ENCODE measurements around the gene PID1.

The PID1 gene

DNA sequence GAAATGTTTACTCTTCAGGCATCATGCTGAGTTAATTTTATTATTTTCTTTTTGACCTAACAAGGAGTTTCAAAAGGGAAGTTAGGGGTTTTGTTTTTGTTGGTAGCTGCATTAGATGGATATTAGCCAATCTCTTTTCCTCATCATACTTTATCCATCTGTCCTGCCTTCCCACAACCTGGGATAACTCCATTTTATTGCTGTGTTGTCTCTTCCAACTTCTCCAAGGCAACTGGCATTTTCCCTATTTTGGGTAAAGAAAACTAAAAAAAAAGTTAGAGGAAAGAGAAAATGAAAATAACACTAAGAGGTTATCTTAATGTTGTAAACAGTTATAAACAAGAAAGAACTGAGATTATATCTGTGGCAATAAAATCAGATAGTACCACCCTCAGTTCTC lies 147.0 kb downstream of the PID1 start:
- H3K4me1 ChIP-seq (ENCODE audit: control insufficient read depth, insufficient read depth, low read length) = no peaks in the 10 kb centered on the region
- H3K27ac ChIP-seq (ENCODE audit: low read depth, low read length) = no peak overlapping the region
- H3K27me3 ChIP-seq (ENCODE audit: control insufficient read depth, insufficient read depth, low read length) = no peaks in the 10 kb centered on the region
- no peak overlapping the region for H3K4me3 ChIP-seq (ENCODE audit: low read length)
- H3K9ac ChIP-seq (ENCODE audit: low read length) = no peak overlapping the region
- H3K36me3 ChIP-seq (ENCODE audit: control insufficient read depth, insufficient read depth, low read length) = no peaks in the 10 kb centered on the region

- no peaks in the 10 kb centered on the region for H3K27me3 ChIP-seq (ENCODE audit: control insufficient read depth, insufficient read depth, low read length)
- no peak overlapping the region for H3K9ac ChIP-seq (ENCODE audit: low read length)
- no peaks in the 10 kb centered on the region for H3K4me1 ChIP-seq (ENCODE audit: control insufficient read depth, insufficient read depth, low read length)
Observed at GRCh38 chr2:229118927-229119326, 152.2 kb downstream of the PID1 start.

DNA sequence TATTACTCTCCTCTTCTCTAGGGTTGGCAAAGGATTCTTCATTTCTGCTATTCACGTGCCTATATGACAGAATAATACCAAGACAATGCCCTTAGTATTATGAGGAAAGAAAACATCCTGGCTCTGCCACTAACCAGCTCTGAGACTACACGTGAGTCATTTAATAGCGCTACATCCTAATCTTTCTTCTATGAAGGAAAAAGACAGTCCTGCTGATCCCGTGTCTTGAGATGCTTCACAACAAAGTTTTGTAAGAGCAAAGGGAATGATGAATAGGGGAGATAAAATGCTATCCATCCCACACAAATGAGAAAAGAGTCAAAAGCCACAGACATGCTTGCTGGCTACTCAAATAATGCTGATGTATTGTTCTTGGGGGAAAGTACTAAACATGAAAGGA lies 152.8 kb downstream of the PID1 start:
- Histone ChIP-seq H3K9ac (ENCODE audit: low read length) (no peak overlapping the region), H3K4me3 (ENCODE audit: low read length) (no peak overlapping the region), H3K36me3 (ENCODE audit: control insufficient read depth, insufficient read depth, low read length) (no peaks in the 10 kb centered on the region), H3K27ac (ENCODE audit: low read depth, low read length) (no peak overlapping the region), H3K4me1 (ENCODE audit: control insufficient read depth, insufficient read depth, low read length) (no peaks in the 10 kb centered on the region), H3K27me3 (ENCODE audit: control insufficient read depth, insufficient read depth, low read length) (no peaks in the 10 kb centered on the region)

More at GRCh38 chr2:229118927-229119326, 152.2 kb downstream of the PID1 start:
- no peak overlapping the region for H3K27ac ChIP-seq (ENCODE audit: low read depth, low read length)
- no peak overlapping the region for H3K4me3 ChIP-seq (ENCODE audit: low read length)
- H3K36me3 ChIP-seq (ENCODE audit: control insufficient read depth, insufficient read depth, low read length) = no peaks in the 10 kb centered on the region

- Histone ChIP-seq H3K4me3 (ENCODE audit: low read length) (no peak overlapping the region), H3K9ac (ENCODE audit: low read length) (no peak overlapping the region), H3K4me1 (ENCODE audit: control insufficient read depth, insufficient read depth, low read length) (no peaks in the 10 kb centered on the region)
Observed at GRCh38 chr2:229111744-229112143, 159.3 kb downstream of the PID1 start.

DNA sequence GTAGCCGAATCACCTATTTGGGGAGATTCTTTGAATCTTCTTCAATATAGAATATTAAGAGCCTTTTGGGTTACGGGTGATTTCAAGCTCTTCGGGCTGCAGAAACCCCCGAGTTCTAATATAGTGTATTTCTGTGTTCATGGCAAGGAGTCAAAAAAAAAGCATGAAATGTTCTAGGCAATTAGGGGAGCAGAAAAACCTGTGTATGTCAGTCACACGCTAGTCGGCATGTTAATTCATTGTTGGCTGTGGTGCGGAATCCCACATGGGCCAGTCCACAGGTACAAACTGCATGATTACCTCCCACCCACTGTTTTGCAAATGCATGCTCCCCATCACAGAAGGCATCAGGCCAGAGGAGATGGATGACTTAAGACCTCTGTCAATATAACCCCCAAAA lies 161.9 kb downstream of the PID1 start:
- Histone ChIP-seq H3K4me1 (ENCODE audit: control insufficient read depth, insufficient read depth, low read length) (no peaks in the 10 kb centered on the region), H3K4me3 (ENCODE audit: low read length) (no peak overlapping the region), H3K36me3 (ENCODE audit: control insufficient read depth, insufficient read depth, low read length) (no peaks in the 10 kb centered on the region), H3K27me3 (ENCODE audit: control insufficient read depth, insufficient read depth, low read length) (no peaks in the 10 kb centered on the region), H3K9ac (ENCODE audit: low read length) (no peak overlapping the region), H3K27ac (ENCODE audit: low read depth, low read length) (no peak overlapping the region)

More at GRCh38 chr2:229111744-229112143, 159.3 kb downstream of the PID1 start:
- Histone ChIP-seq H3K27me3 (ENCODE audit: control insufficient read depth, insufficient read depth, low read length) (no peaks in the 10 kb centered on the region), H3K36me3 (ENCODE audit: control insufficient read depth, insufficient read depth, low read length) (no peaks in the 10 kb centered on the region), H3K27ac (ENCODE audit: low read depth, low read length) (no peak overlapping the region)

DNA sequence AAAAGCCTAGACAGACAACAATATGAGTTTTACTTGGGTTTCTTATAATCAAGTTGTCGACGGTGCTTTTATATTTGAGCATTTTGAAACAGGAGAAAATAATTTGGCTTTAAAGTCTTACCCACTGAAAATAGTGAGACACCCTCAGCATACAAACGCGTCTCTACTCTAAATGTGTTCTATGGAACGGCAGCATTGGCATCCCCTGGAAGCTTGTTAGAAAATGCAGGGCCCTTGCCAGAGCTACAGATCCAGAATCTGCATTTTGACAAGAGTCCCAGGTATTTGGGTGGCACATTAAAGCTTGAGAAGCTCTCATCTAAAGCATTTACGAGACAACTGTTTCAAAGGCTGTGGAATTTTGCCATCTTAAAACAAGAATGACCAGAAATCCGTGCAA lies 163.5 kb downstream of the PID1 start:
- Histone ChIP-seq H3K9ac (ENCODE audit: low read length) (no peak overlapping the region), H3K4me3 (ENCODE audit: low read length) (no peak overlapping the region), H3K27ac (ENCODE audit: low read depth, low read length) (no peak overlapping the region), H3K36me3 (ENCODE audit: control insufficient read depth, insufficient read depth, low read length) (no peaks in the 10 kb centered on the region), H3K4me1 (ENCODE audit: control insufficient read depth, insufficient read depth, low read length) (no peaks in the 10 kb centered on the region), H3K27me3 (ENCODE audit: control insufficient read depth, insufficient read depth, low read length) (no peaks in the 10 kb centered on the region)

DNA sequence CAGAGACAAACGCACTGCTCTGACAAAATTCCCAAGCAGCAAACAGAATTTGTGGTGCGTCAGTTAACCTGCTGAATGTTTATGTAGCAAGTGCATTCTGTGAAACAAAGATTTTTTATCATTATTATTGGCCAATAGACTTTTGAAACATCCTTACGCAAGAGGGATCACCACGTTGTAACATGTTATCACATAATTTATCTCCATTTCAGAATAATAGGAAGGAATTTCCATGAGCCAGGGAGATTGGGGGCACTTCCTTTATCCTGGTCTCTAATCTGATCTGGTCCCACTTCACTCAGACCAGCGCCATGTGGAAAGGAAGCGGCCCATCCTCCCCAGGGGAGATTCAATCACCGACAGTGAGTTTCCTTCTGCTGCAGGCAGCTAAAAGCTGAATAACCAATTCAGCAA lies 166.1 kb downstream of the PID1 start:
- no peaks in the 10 kb centered on the region for H3K27me3 ChIP-seq (ENCODE audit: control insufficient read depth, insufficient read depth, low read length)
- H3K4me3 ChIP-seq (ENCODE audit: low read length) = no peak overlapping the region
- no peaks in the 10 kb centered on the region for H3K4me1 ChIP-seq (ENCODE audit: control insufficient read depth, insufficient read depth, low read length)
- H3K36me3 ChIP-seq (ENCODE audit: control insufficient read depth, insufficient read depth, low read length) = no peaks in the 10 kb centered on the region
- no peak overlapping the region for H3K9ac ChIP-seq (ENCODE audit: low read length)
- H3K27ac ChIP-seq (ENCODE audit: low read depth, low read length) = no peak overlapping the region

- H3K27ac ChIP-seq (ENCODE audit: low read depth, low read length) = no peak overlapping the region
- H3K9ac ChIP-seq (ENCODE audit: low read length) = no peak overlapping the region
- H3K4me1 ChIP-seq (ENCODE audit: control insufficient read depth, insufficient read depth, low read length) = no peaks in the 10 kb centered on the region
- no peaks in the 10 kb centered on the region for H3K36me3 ChIP-seq (ENCODE audit: control insufficient read depth, insufficient read depth, low read length)
- H3K4me3 ChIP-seq (ENCODE audit: low read length) = no peak overlapping the region
- H3K27me3 ChIP-seq (ENCODE audit: control insufficient read depth, insufficient read depth, low read length) = no peaks in the 10 kb centered on the region
Observed at GRCh38 chr2:229104025-229104424, 167.1 kb downstream of the PID1 start.

DNA sequence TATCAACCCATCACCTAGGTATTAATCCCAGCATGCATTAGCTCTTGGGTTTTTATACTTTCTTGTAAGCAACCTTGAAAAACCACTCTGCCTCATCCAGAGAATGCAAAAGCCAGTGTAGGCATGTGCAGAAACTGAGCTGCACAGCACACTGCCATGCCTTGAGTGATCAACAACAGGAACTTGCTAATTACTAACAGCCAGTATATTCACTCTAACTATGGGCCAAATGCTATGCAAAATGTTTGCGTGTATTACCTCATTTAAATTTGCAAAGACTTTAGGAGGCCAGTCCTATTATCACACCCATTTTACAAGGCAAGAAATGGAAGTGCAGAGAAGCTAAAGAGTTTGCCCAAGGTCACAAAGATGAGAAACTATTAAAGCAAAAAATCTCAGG lies 169.8 kb downstream of the PID1 start:
- Histone ChIP-seq H3K36me3 (ENCODE audit: control insufficient read depth, insufficient read depth, low read length) (no peaks in the 10 kb centered on the region), H3K27ac (ENCODE audit: low read depth, low read length) (no peak overlapping the region), H3K4me3 (ENCODE audit: low read length) (no peak overlapping the region), H3K27me3 (ENCODE audit: control insufficient read depth, insufficient read depth, low read length) (no peaks in the 10 kb centered on the region), H3K4me1 (ENCODE audit: control insufficient read depth, insufficient read depth, low read length) (no peaks in the 10 kb centered on the region), H3K9ac (ENCODE audit: low read length) (no peak overlapping the region)

GRCh38 chr2:229099231-229099630 lies 171.9 kb downstream of the PID1 start:
- Histone ChIP-seq H3K4me3 (ENCODE audit: low read length) (no peak overlapping the region), H3K27ac (ENCODE audit: low read depth, low read length) (no peak overlapping the region), H3K4me1 (ENCODE audit: control insufficient read depth, insufficient read depth, low read length) (no peaks in the 10 kb centered on the region), H3K9ac (ENCODE audit: low read length) (no peak overlapping the region), H3K36me3 (ENCODE audit: control insufficient read depth, insufficient read depth, low read length) (no peaks in the 10 kb centered on the region), H3K27me3 (ENCODE audit: control insufficient read depth, insufficient read depth, low read length) (no peaks in the 10 kb centered on the region)

DNA sequence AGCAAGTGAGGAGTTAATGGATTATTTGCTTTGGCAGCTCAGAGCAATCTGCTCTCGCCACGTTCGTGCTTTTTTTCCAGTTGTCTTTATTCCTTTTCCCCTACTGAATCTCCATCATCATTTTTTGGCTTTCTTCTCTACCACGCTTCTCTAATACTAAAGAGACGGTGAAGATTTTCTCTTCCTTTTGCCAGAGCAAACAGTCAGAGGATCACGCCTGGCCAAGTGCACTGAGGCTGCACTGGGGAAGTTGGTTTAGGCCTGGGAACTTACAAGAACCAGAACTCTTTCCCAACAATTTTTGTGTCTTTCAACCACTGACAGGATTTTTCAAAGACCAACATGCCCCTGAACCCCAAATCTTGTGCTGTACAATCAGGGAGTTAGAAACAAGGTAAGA lies 172.3 kb downstream of the PID1 start:
- H3K4me1 ChIP-seq (ENCODE audit: control insufficient read depth, insufficient read depth, low read length) = no peaks in the 10 kb centered on the region
- H3K27me3 ChIP-seq (ENCODE audit: control insufficient read depth, insufficient read depth, low read length) = no peaks in the 10 kb centered on the region
- H3K36me3 ChIP-seq (ENCODE audit: control insufficient read depth, insufficient read depth, low read length) = no peaks in the 10 kb centered on the region
- no peak overlapping the region for H3K27ac ChIP-seq (ENCODE audit: low read depth, low read length)
- H3K4me3 ChIP-seq (ENCODE audit: low read length) = no peak overlapping the region
- H3K9ac ChIP-seq (ENCODE audit: low read length) = no peak overlapping the region

GRCh38 chr2:229096409-229097066 lies 174.5 kb downstream of the PID1 start:
- Histone ChIP-seq H3K9ac (ENCODE audit: low read length) (no peak overlapping the region), H3K27me3 (ENCODE audit: control insufficient read depth, insufficient read depth, low read length) (no peaks in the 10 kb centered on the region)

DNA sequence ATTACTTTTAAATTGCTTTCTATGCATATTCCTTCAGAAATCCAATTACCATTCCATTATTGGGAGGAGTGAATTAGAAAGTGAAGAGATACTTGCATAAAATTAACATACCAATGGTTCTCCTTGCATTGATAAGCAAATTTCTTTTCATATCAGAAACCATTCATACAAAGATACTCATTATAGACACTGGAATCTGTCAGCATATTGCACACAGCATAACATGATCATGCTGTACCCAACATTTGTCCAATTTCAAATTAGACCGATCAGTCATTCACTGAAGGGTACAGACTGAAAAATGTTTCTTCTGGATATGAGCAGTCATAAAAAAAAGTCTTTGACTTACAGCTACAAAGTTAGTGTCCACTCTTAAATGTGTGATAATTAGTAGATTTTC lies 175.6 kb downstream of the PID1 start:
- H3K4me1 ChIP-seq (ENCODE audit: control insufficient read depth, insufficient read depth, low read length) = no peaks in the 10 kb centered on the region
- no peaks in the 10 kb centered on the region for H3K27me3 ChIP-seq (ENCODE audit: control insufficient read depth, insufficient read depth, low read length)
- no peaks in the 10 kb centered on the region for H3K36me3 ChIP-seq (ENCODE audit: control insufficient read depth, insufficient read depth, low read length)
- no peak overlapping the region for H3K27ac ChIP-seq (ENCODE audit: low read depth, low read length)
- no peak overlapping the region for H3K9ac ChIP-seq (ENCODE audit: low read length)
- no peak overlapping the region for H3K4me3 ChIP-seq (ENCODE audit: low read length)

More at GRCh38 chr2:229096409-229097066, 174.5 kb downstream of the PID1 start:
- H3K4me3 ChIP-seq (ENCODE audit: low read length) = no peak overlapping the region
- H3K27ac ChIP-seq (ENCODE audit: low read depth, low read length) = no peak overlapping the region
- H3K36me3 ChIP-seq (ENCODE audit: control insufficient read depth, insufficient read depth, low read length) = no peaks in the 10 kb centered on the region
- H3K4me1 ChIP-seq (ENCODE audit: control insufficient read depth, insufficient read depth, low read length) = no peaks in the 10 kb centered on the region
